Lower lobe of right lung (tissue), 2 donors: ENCODE results near the gene SNAPC4. TPM values are rescaled to one million over a fixed set of nuclear protein-coding genes. Genes with fewer than 3 reads are reported as not detected.

Experiments used
- ATAC-seq, 2 donors: fragments of 200-7000 bp; cut with Tn5 transposase; one replicate each; pipeline ENCODE4 v1.9.1; 2020 to 2022; ENCODE audit warnings: mild to moderate bottlenecking in 2 of 2, moderate library complexity in 2 of 2
- DNase-seq: peaks from one replicate; pipeline ENCODE4 v3.0.0-alpha.2; 2020
- H3K27ac ChIP-seq: fragments of 200-600 bp; one replicate; pipeline ENCODE4 v1.8.0; 2022
- H3K27me3 ChIP-seq: fragments of 200-600 bp; one replicate; pipeline ENCODE4 v1.8.0; 2022; ENCODE audit warnings: low read depth
- H3K36me3 ChIP-seq: fragments of 200-600 bp; one replicate; pipeline ENCODE4 v1.8.0; 2022; ENCODE audit warnings: mild to moderate bottlenecking
- H3K4me1 ChIP-seq: fragments of 200-600 bp; one replicate; pipeline ENCODE4 v1.8.0; 2022
- H3K4me3 ChIP-seq: fragments of 200-600 bp; one replicate; pipeline ENCODE4 v1.8.0; 2022; ENCODE audit warnings: mild to moderate bottlenecking
- H3K9me3 ChIP-seq: fragments of 200-600 bp; one replicate; pipeline ENCODE4 v1.8.0; 2022
- intact Hi-C: fragments of 100-400 bp; cut with DNase I; formaldehyde crosslinking; loops from one replicate; pipeline ENCODE4 v1.11.0; 2022
- total RNA-seq: library from RNA; stranded (reverse); fragmentation: NEBNext Ultra II Directional; extraction: Animal tissue kit (Norgen Biotek cat#: 25700); gene quantifications from one replicate; pipeline ENCODE4 v1.2.1, GENCODE V29; 2021
- TF ChIP-seq, protein P1 (sequence below): fragments of 200-600 bp; IDR thresholded peaks from one replicate; pipeline ENCODE4 v1.8.0; 2022; ENCODE audit warnings: antibody characterized with exemption, mild to moderate bottlenecking
- donor health status: DM: no; HTN: yes; CAD: no; lungs with severe emphysema.

SNAPC4 gene
- total RNA-seq, 1 donor from 2014 or later, result 7.4 TPM

GRCh38 chr9:136375096-136375495 lies 24.9 kb downstream of the SNAPC4 start:
- Histone ChIP-seq H3K36me3 (peaks cover 18% of the 10 kb centered on the region), H3K4me1 (peaks cover 15% of the 10 kb centered on the region), H3K9me3 (no peaks in the 10 kb centered on the region), H3K27ac (no peak overlapping the region), H3K27me3 (no peaks in the 10 kb centered on the region), H3K4me3 (no peak overlapping the region)
- DNase-seq (no peak), ATAC-seq (no peak)
- intact Hi-C loops, result no loop called here
- TF ChIP-seq, protein P1, sequence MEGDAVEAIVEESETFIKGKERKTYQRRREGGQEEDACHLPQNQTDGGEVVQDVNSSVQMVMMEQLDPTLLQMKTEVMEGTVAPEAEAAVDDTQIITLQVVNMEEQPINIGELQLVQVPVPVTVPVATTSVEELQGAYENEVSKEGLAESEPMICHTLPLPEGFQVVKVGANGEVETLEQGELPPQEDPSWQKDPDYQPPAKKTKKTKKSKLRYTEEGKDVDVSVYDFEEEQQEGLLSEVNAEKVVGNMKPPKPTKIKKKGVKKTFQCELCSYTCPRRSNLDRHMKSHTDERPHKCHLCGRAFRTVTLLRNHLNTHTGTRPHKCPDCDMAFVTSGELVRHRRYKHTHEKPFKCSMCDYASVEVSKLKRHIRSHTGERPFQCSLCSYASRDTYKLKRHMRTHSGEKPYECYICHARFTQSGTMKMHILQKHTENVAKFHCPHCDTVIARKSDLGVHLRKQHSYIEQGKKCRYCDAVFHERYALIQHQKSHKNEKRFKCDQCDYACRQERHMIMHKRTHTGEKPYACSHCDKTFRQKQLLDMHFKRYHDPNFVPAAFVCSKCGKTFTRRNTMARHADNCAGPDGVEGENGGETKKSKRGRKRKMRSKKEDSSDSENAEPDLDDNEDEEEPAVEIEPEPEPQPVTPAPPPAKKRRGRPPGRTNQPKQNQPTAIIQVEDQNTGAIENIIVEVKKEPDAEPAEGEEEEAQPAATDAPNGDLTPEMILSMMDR, result no peak

DNA sequence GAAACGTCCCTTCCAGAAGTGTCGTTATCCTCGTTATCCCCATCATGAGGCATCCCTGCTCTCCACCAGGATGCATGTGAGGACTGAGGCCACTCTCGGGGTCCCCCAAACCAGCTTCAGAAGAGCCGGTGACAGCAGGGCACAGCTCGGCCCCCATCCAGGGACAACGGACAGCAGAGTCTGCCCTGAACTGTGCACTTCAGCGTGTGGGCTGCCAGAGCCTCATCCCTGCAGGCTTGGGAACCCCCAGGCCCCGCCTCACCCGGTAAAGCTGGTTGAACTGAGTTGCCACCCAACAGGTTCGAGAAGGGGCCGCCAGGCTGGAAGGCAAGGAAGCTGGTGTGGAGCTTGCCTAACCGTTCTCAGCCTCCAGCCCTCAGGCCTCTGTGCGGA lies 25.8 kb downstream of the SNAPC4 start:
- DNase-seq, result no peak
- Histone ChIP-seq H3K4me3 (no peak overlapping the region), H3K27ac (no peak overlapping the region), H3K36me3 (peaks cover 9% of the 10 kb centered on the region), H3K4me1 (peaks cover 15% of the 10 kb centered on the region), H3K9me3 (no peaks in the 10 kb centered on the region), H3K27me3 (no peaks in the 10 kb centered on the region)
- no peak for ATAC-seq
- intact Hi-C loops, result no loop called here
- TF ChIP-seq, protein P1, result no peak

DNA sequence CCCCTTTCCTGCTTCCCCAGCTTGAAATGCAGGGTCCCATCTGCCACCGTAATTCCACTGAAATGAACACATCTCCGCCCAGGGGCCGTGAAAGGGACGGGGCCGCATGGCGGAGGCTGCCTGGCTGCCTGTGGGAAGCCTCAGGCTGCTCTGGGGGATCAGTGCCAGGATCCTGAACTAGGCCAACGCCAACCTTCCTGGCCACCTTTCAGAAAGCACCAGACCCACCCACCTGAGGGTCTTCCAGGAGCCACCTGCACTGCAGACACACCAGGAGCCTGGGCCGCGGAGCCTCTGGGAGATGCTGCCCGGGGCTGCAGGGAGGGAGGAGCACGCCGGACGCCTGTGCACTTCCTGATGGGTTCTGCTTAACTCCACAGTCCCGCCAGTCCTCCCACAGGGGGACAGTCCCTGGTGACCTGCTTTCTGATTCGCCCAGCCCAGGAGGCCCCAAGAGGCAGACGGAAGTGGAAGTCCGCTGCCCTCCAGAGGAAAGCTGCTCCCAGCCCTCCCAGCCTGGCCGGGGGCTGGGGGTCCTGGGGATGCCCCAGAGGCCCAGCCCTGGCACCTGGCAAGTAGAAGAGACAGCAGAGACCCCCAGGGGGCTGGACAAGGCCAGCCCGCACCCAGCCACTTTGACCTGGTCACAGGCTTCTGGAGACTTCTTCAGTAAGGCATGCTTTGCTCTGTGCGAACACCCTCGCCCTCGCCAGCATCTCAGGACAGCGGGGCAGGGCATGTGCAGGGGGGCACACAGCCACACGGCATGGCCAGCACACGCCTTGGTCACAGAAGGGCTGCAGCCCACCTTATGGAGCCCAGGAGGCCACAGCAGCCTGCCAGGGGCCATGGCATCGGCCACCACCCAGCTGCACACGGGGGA lies 26.4 kb downstream of the SNAPC4 start, which contains the start of gene CARD9:
TSS of gene CARD9 (minus strand) at position 370 of the 883 bp plus-strand sequence. CDS start 1,591 bp downstream, outside the sequence.
- Histone ChIP-seq H3K27ac (peak within 1 kb of the TSS; percentile 75), H3K27me3 (no peaks in the 10 kb centered on the region), H3K4me1 (peaks cover 15% of the 10 kb centered on the region), H3K9me3 (no peaks in the 10 kb centered on the region), H3K36me3 (peaks cover 2% of the 10 kb centered on the region), H3K4me3 (peak within 1 kb of the TSS; percentile 47)
- intact Hi-C loops, result no loop called here
- TF ChIP-seq, protein P1, result no peak
- ATAC-seq (peak; percentile 68 to 75), DNase-seq (peak; percentile 83)

DNA sequence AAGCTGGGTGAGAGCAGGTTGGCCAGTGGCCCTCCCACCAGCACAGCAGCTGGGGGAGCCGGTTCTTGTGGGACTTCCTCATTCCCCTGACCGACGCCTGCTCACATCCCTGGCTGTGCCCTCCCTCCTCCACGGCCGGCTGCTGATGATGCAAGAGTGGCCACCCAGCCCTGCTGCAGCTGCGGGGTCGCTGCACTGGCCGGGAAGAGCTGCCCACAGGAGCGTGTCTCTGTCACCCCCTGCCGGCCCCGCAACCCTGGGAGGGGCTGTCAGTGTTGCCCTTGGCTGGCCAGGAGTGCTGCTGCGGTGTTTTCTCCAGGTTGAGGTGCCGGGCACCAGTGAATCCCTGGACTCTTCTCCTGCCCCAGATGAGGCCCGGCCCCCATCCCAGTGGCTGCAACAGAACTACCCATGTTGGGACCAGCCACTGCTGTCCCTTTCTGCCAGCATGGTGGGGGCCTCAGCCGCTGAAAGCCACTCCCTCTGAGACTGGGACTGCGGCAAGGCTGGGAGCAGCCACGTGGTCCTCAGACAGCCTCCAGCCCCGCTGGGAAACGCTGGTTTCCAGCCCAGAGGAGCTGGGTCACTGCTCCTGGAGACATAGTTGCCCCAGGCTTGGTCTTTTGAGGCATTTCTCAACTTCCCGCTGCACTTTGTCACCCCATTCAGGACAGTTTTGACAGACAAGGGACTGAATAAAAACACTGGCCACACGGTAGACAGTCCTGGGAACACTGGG lies 27.2 kb downstream of the SNAPC4 start:
- intact Hi-C loops, result no loop called here

DNA sequence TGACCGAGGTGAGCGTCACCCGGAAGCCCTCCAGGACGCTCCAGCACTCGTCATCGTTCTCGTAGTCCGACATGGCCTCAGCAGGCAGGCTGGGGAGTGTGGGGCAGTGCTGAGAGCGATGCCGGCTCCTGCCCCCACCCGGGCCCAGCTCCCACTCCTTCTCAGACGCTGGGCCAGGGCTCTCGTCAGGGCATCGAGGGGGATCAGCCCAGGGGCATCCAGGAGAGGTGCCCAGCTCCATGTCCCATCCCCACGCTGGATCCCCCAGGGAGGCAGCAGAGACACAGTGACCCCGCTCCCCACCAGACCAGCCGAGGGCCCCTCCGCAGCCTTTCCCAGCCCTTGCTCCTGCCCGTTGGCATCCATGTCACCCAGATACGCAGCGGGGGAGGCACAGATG lies 28.0 kb downstream of the SNAPC4 start:
- no peaks in the 10 kb centered on the region for H3K9me3 ChIP-seq
- peak overlapping the region; percentile 47 for H3K4me3 ChIP-seq
- DNase-seq (no peak), ATAC-seq (no peak)
- TF ChIP-seq, protein P1, result no peak
- peak overlapping the region; percentile 29 for H3K27ac ChIP-seq
- H3K27me3 ChIP-seq, result no peaks in the 10 kb centered on the region
- H3K36me3 ChIP-seq, result no peaks in the 10 kb centered on the region
- intact Hi-C loops, result no loop called here
- H3K4me1 ChIP-seq, result peaks cover 15% of the 10 kb centered on the region

More for the DNA sequence above, 27.2 kb downstream of the SNAPC4 start:
- peak; percentile 78 to 86 for ATAC-seq
- Histone ChIP-seq H3K36me3 (no peaks in the 10 kb centered on the region), H3K4me3 (peak overlapping the region; percentile 47), H3K9me3 (no peaks in the 10 kb centered on the region), H3K27ac (peak overlapping the region; percentile 75), H3K4me1 (peaks cover 15% of the 10 kb centered on the region), H3K27me3 (no peaks in the 10 kb centered on the region)
- TF ChIP-seq, protein P1, result peak; percentile 21
- DNase-seq, result peak; percentile 88
